Measurements from ENCODE around the gene BMP8A. TPM values are rescaled to one million over a fixed set of nuclear protein-coding genes. Genes with fewer than 3 reads are reported as not detected.
A peak's percentile ranks its signal among the peaks of the same experiment; 100 is the strongest.

The BMP8A gene
- total RNA-seq, 1 experiment from 2014 or later: not detected

- no peaks in the 10 kb centered on the region for H3K4me1 ChIP-seq (replicated peaks)
- H3K27me3 ChIP-seq (replicated peaks): no peaks in the 10 kb centered on the region
- no peaks in the 10 kb centered on the region for H3K36me3 ChIP-seq
- no peak overlapping the region for H3K4me3 ChIP-seq
- H3K9me3 ChIP-seq (replicated peaks): no peaks in the 10 kb centered on the region
- DNase-seq (ENCODE audit: low read depth in 1 of 2, low spot score in 2 of 2): no peak
- H3K27ac ChIP-seq: no peak overlapping the region
Measured at GRCh38 chr1:39538531-39539251, 47.3 kb downstream of the BMP8A start.

GRCh38 chr1:39539252-39539790 is 47.9 kb downstream of the BMP8A start:
- no peaks in the 10 kb centered on the region for H3K9me3 ChIP-seq (replicated peaks)
- H3K4me3 ChIP-seq: no peak overlapping the region
- no peaks in the 10 kb centered on the region for H3K36me3 ChIP-seq
- H3K27me3 ChIP-seq (replicated peaks): no peaks in the 10 kb centered on the region
- no peak overlapping the region for H3K27ac ChIP-seq
- no peaks in the 10 kb centered on the region for H3K4me1 ChIP-seq (replicated peaks)
- peak; percentile 57 to 66 for DNase-seq (ENCODE audit: low read depth in 1 of 2, low spot score in 2 of 2)

DNA sequence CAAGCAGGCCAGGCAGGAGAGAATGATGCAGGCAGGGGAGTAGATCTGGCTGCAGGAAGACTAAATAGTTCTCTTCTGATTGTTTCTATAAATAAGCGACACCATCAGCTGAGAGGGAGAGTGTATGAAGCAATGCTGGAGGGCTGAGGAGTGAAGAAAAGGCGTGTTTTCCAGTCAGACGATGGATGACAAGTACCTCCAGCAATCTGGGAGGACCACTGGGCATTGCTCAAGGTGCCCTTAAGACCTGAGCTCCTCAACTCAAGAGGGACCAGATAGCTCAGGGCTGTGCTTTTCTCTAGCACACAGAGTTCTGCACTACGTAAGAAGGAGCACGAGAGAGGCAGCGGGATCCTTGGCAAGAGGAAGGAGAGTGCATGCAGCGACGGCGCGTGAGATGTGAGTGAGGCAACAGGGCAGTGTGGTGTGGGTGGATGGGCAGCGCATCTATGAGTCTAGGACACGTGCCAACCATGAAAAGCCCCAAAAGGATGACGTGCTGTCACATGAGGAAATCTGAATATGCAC is 49.1 kb downstream of the BMP8A start:
- Histone ChIP-seq H3K27ac (no peak overlapping the region), H3K27me3 (replicated peaks) (no peaks in the 10 kb centered on the region), H3K9me3 (replicated peaks) (no peaks in the 10 kb centered on the region), H3K36me3 (no peaks in the 10 kb centered on the region), H3K4me3 (no peak overlapping the region), H3K4me1 (replicated peaks) (no peaks in the 10 kb centered on the region)
- DNase-seq (ENCODE audit: low read depth in 1 of 2, low spot score in 2 of 2): no peak

DNA sequence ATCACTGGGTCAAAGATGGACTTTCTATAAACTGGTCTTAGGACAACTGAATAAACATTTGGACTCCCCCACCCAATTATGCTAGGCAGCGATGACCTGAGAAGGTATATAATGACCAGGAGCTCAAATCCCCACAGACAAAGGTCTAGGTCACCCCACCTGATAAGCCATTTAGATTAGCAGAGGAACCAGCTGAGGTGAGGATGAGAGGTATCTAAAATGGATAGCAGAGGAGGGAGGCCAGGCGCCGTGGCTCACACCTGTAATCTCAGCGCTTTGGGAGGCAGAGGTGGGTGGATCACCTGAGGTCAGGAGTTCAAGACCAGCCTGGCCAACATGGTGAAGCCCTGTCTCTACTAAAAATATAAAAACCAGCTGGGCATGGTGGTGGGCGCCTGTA is 51.5 kb downstream of the BMP8A start:
- H3K4me1 ChIP-seq (replicated peaks): no peaks in the 10 kb centered on the region
- H3K27ac ChIP-seq: no peak overlapping the region
- H3K36me3 ChIP-seq: peaks cover 5% of the 10 kb centered on the region
- no peak overlapping the region for H3K4me3 ChIP-seq
- H3K9me3 ChIP-seq (replicated peaks): no peaks in the 10 kb centered on the region
- DNase-seq (ENCODE audit: low read depth in 1 of 2, low spot score in 2 of 2): no peak
- no peaks in the 10 kb centered on the region for H3K27me3 ChIP-seq (replicated peaks)

DNA sequence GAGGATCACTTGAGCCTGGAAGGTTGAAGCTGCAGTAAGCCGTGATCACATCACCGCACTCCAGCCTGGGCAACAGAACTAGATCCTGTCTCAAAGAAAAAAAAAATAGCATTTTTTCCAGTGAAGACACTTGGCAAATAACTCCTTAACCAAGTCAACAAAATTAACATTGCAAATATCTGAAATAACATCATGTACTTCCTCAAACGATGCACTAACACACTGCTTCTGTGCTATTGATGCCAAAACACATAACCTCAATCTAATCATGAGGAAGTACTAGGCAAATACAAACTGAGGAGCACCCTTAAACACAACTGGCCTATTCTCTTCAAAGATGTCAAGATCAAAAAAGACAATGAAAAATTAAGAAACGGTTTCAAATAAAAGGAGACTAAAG is 52.9 kb downstream of the BMP8A start:
- Histone ChIP-seq H3K4me1 (replicated peaks) (no peaks in the 10 kb centered on the region), H3K27ac (no peak overlapping the region), H3K27me3 (replicated peaks) (no peaks in the 10 kb centered on the region), H3K9me3 (replicated peaks) (no peaks in the 10 kb centered on the region), H3K4me3 (no peak overlapping the region), H3K36me3 (peaks cover 7% of the 10 kb centered on the region)
- DNase-seq (ENCODE audit: low read depth in 1 of 2, low spot score in 2 of 2): no peak

GRCh38 chr1:39545531-39545930 is 54.1 kb downstream of the BMP8A start:
- no peak for DNase-seq (ENCODE audit: low read depth in 1 of 2, low spot score in 2 of 2)
- no peaks in the 10 kb centered on the region for H3K9me3 ChIP-seq (replicated peaks)
- no peak overlapping the region for H3K4me3 ChIP-seq
- H3K27me3 ChIP-seq (replicated peaks): no peaks in the 10 kb centered on the region
- no peak overlapping the region for H3K27ac ChIP-seq
- no peaks in the 10 kb centered on the region for H3K4me1 ChIP-seq (replicated peaks)
- peaks cover 7% of the 10 kb centered on the region for H3K36me3 ChIP-seq

GRCh38 chr1:39554277-39554676 is 62.8 kb downstream of the BMP8A start:
- H3K27me3 ChIP-seq (replicated peaks): no peaks in the 10 kb centered on the region
- H3K4me3 ChIP-seq: no peak overlapping the region
- H3K9me3 ChIP-seq (replicated peaks): no peaks in the 10 kb centered on the region
- H3K4me1 ChIP-seq (replicated peaks): no peaks in the 10 kb centered on the region
- no peak for DNase-seq (ENCODE audit: low read depth in 1 of 2, low spot score in 2 of 2)
- no peak overlapping the region for H3K27ac ChIP-seq
- peaks cover 20% of the 10 kb centered on the region for H3K36me3 ChIP-seq

DNA sequence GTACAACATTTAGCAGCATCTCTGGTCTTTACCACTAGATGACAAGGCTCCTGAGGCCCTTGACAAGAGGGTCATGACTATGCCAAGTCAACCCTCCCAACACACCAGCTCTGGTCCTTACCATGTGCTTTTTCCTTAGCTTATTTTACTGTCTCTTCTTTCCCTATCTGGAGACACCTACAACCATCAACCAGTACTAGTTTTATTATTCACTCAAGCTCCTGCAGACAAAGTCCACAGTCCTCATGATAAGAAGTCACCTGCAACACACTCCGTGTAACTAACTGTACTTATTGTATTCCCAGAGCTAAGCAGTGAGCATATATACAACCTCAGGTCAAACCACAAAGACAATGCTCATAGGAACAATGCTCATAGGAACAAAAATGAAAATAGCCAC is 69.8 kb downstream of the BMP8A start:
- Histone ChIP-seq H3K36me3 (peaks cover 80% of the 10 kb centered on the region), H3K27me3 (replicated peaks) (no peaks in the 10 kb centered on the region), H3K4me3 (no peak overlapping the region), H3K9me3 (replicated peaks) (no peaks in the 10 kb centered on the region), H3K27ac (no peak overlapping the region), H3K4me1 (replicated peaks) (no peaks in the 10 kb centered on the region)
- no peak for DNase-seq (ENCODE audit: low read depth in 1 of 2, low spot score in 2 of 2)

- H3K4me3 ChIP-seq: no peak overlapping the region
- no peak for DNase-seq (ENCODE audit: low read depth in 1 of 2, low spot score in 2 of 2)
- H3K36me3 ChIP-seq: peaks cover 96% of the 10 kb centered on the region
- H3K4me1 ChIP-seq (replicated peaks): no peaks in the 10 kb centered on the region
- no peak overlapping the region for H3K27ac ChIP-seq
- H3K9me3 ChIP-seq (replicated peaks): no peaks in the 10 kb centered on the region
- H3K27me3 ChIP-seq (replicated peaks): no peaks in the 10 kb centered on the region
Measured at GRCh38 chr1:39562886-39563285, 71.5 kb downstream of the BMP8A start.

GRCh38 chr1:39563669-39564068 is 72.2 kb downstream of the BMP8A start:
- H3K4me1 ChIP-seq (replicated peaks): no peaks in the 10 kb centered on the region
- no peaks in the 10 kb centered on the region for H3K9me3 ChIP-seq (replicated peaks)
- no peak overlapping the region for H3K27ac ChIP-seq
- DNase-seq (ENCODE audit: low read depth in 1 of 2, low spot score in 2 of 2): no peak
- no peaks in the 10 kb centered on the region for H3K27me3 ChIP-seq (replicated peaks)
- no peak overlapping the region for H3K4me3 ChIP-seq
- peaks cover 100% of the 10 kb centered on the region for H3K36me3 ChIP-seq

GRCh38 chr1:39564340-39564739 is 72.9 kb downstream of the BMP8A start:
- Histone ChIP-seq H3K36me3 (peaks cover 100% of the 10 kb centered on the region), H3K4me3 (no peak overlapping the region), H3K27me3 (replicated peaks) (no peaks in the 10 kb centered on the region)

DNA sequence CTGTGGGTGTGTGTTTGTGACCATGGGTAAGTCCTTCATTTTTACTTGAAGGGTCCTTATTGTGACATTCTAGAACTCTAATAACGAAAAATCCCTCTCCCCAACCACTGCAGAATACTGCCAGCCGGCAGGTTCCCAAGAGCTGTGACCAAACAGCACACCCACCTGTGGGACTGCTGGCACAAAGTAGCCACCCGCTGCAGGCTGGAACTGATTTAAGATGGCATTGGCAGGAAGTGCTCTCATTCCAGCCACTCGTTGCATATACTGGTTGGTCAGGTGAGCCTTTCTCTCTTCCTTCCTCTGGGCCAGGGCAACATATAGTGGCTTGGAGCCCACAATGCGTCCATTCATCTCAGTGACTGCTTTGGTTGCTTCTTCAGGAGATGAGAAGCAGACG is 73.5 kb downstream of the BMP8A start:
- H3K36me3 ChIP-seq: peaks cover 100% of the 10 kb centered on the region
- no peaks in the 10 kb centered on the region for H3K9me3 ChIP-seq (replicated peaks)
- H3K27ac ChIP-seq: no peak overlapping the region
- no peaks in the 10 kb centered on the region for H3K27me3 ChIP-seq (replicated peaks)
- no peak overlapping the region for H3K4me3 ChIP-seq
- no peak for DNase-seq (ENCODE audit: low read depth in 1 of 2, low spot score in 2 of 2)
- no peaks in the 10 kb centered on the region for H3K4me1 ChIP-seq (replicated peaks)

More at GRCh38 chr1:39564340-39564739, 72.9 kb downstream of the BMP8A start:
- no peaks in the 10 kb centered on the region for H3K4me1 ChIP-seq (replicated peaks)
- H3K27ac ChIP-seq: no peak overlapping the region
- no peak for DNase-seq (ENCODE audit: low read depth in 1 of 2, low spot score in 2 of 2)
- no peaks in the 10 kb centered on the region for H3K9me3 ChIP-seq (replicated peaks)

- peaks cover 100% of the 10 kb centered on the region for H3K36me3 ChIP-seq
- peaks cover 6% of the 10 kb centered on the region for H3K4me1 ChIP-seq (replicated peaks)
- no peak overlapping the region for H3K27ac ChIP-seq
- no peak for DNase-seq (ENCODE audit: low read depth in 1 of 2, low spot score in 2 of 2)
- no peak overlapping the region for H3K4me3 ChIP-seq
- H3K9me3 ChIP-seq (replicated peaks): no peaks in the 10 kb centered on the region
- H3K27me3 ChIP-seq (replicated peaks): no peaks in the 10 kb centered on the region
Measured at GRCh38 chr1:39566441-39567137, 75.2 kb downstream of the BMP8A start.

DNA sequence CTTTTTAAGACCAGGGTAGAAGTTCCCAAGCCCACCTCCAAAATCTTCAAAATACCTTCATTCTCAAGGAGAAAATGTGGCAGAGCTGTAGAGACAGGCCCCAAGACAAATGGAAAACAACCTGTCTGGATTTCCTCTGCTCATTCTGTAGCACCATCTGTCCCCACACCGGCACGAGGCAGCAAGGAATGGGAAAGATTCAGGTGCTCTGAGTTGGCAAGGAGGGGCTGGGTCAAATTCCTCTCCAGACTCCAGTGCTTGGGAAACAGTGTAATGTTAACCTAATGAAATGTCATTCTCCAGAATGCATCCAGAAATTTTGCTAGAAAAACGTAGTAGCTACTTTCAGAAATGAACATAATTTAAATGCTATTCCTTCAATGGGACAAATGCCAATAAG is 75.9 kb downstream of the BMP8A start:
- H3K36me3 ChIP-seq: peaks cover 100% of the 10 kb centered on the region
- DNase-seq (ENCODE audit: low read depth in 1 of 2, low spot score in 2 of 2): no peak
- H3K4me1 ChIP-seq (replicated peaks): peaks cover 6% of the 10 kb centered on the region
- H3K4me3 ChIP-seq: no peak overlapping the region
- no peaks in the 10 kb centered on the region for H3K27me3 ChIP-seq (replicated peaks)
- H3K9me3 ChIP-seq (replicated peaks): no peaks in the 10 kb centered on the region
- no peak overlapping the region for H3K27ac ChIP-seq

Data from SJSA1 (cell line).